H1 (cell line): ENCODE data around the gene HECTD3. TPM values are rescaled to one million over a fixed set of nuclear protein-coding genes. Genes with fewer than 3 reads are reported as not detected.

ENCODE experiments used
- BRCA1 ChIP-seq: IDR thresholded peaks from 2 replicates; pipeline ENCODE4 v1.6.1; 2012; ENCODE audit warnings: low read depth, low read length, improper control_type of control experiment
- CHD1 ChIP-seq: IDR thresholded peaks from 2 replicates; pipeline ENCODE4 v1.6.1; 2012; ENCODE audit warnings: low read depth, low read length, improper control_type of control experiment
- CHD2 ChIP-seq: IDR thresholded peaks from 2 replicates; pipeline ENCODE4 v1.6.1; 2012; ENCODE audit warnings: low read length, improper control_type of control experiment
- JUN ChIP-seq: IDR thresholded peaks from 2 replicates; pipeline ENCODE4 v1.6.1; 2011; ENCODE audit warnings: low read depth, mild to moderate bottlenecking, improper control_type of control experiment, low read length
- NRF1 ChIP-seq: IDR thresholded peaks from 2 replicates; pipeline ENCODE4 v1.6.1; 2011; ENCODE audit warnings: mild to moderate bottlenecking, low read depth, low read length, improper control_type of control experiment
- PHF8 ChIP-seq: fragments of 200-600 bp; sonication (generic); conservative IDR thresholded peaks from 2 replicates; pipeline ENCODE4 v1.7.1; 2012; ENCODE audit warnings: low read depth, mild to moderate bottlenecking, inconsistent platforms, low read length, moderate library complexity
- RBBP5 ChIP-seq: IDR thresholded peaks from 2 replicates; pipeline ENCODE4 v1.7.1; 2012; ENCODE audit warnings: low read depth, mild to moderate bottlenecking, inconsistent platforms, low read length, moderate library complexity, borderline replicate concordance
- polyA plus RNA-seq, 7 experiments: library from polyadenylated mRNA; depleted of rRNA in 3 of 7; stranded (reverse) in 5 of 7; unstranded in 2 of 7; fragments of >200 nt in 5 of 7; fragments of 200-250 nt in 2 of 7; gene quantifications; 1 replicate in 5 of 7; 2 replicates in 1 of 7; 4 replicates in 1 of 7; pipeline versions ENCODE4 v1.2.1 to v1.2.3, GENCODE V29; 2011 to 2013; ENCODE audit warnings: missing spikeins in 2 of 7, mixed read lengths in 2 of 7
- total RNA-seq: library from RNA; stranded (reverse); fragmentation: NEBNext Ultra II Directional; extraction: Animal tissue kit (Norgen Biotek cat#: 25700); gene quantifications from 2 replicates; pipeline ENCODE4 v1.2.1, GENCODE V29; 2021
- TF ChIP-seq, protein P1 (sequence below): fragments of 300-600 bp; sonication (generic); IDR thresholded peaks from 2 replicates; pipeline ENCODE4 v1.7.1; 2012; ENCODE audit warnings: low read length, moderate library complexity, mild to moderate bottlenecking, inconsistent platforms; ENCODE audit not compliant: insufficient replicate concordance

Gene HECTD3
- total and polyA plus RNA-seq, 2 of the 8 experiments (the other 6 are each of a cell fraction or from before 2014, with no cell fraction given) = 32.9 to 52.7 TPM

DNA sequence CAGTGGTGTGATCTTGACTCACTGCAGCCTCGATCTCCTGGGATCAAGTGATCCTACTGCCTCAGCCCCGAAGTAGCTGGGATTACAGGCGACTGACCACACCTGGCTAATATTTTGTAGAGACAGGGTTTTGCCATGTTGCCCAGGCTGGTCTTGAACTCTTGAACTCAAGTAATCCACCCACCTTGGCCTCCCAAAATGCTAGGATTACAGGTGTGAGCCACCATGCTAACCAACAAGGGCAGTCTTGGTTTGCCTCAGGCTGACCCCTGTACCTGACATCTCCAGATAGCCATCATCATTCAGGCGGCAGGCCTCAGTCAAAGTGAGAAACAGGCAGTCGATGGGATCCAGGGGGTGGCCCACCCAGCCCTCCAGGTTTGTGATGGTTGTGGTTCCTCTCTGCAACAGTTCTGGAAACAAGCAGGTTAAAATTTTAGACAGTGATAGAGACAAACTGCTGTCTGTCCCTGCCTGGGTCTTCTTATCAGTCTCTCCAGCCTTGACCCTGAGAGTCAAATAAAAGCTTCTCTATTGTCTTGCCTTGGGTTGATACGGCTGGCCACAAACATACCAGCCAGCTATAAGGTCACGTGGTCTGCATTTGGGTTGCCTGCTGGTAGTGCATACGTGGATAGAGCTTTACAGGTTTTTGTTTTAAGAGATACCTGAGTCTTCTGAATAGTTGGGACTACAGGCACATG is 27.7 kb upstream of the HECTD3 start (continued):
- TF ChIP-seq, protein P1, sequence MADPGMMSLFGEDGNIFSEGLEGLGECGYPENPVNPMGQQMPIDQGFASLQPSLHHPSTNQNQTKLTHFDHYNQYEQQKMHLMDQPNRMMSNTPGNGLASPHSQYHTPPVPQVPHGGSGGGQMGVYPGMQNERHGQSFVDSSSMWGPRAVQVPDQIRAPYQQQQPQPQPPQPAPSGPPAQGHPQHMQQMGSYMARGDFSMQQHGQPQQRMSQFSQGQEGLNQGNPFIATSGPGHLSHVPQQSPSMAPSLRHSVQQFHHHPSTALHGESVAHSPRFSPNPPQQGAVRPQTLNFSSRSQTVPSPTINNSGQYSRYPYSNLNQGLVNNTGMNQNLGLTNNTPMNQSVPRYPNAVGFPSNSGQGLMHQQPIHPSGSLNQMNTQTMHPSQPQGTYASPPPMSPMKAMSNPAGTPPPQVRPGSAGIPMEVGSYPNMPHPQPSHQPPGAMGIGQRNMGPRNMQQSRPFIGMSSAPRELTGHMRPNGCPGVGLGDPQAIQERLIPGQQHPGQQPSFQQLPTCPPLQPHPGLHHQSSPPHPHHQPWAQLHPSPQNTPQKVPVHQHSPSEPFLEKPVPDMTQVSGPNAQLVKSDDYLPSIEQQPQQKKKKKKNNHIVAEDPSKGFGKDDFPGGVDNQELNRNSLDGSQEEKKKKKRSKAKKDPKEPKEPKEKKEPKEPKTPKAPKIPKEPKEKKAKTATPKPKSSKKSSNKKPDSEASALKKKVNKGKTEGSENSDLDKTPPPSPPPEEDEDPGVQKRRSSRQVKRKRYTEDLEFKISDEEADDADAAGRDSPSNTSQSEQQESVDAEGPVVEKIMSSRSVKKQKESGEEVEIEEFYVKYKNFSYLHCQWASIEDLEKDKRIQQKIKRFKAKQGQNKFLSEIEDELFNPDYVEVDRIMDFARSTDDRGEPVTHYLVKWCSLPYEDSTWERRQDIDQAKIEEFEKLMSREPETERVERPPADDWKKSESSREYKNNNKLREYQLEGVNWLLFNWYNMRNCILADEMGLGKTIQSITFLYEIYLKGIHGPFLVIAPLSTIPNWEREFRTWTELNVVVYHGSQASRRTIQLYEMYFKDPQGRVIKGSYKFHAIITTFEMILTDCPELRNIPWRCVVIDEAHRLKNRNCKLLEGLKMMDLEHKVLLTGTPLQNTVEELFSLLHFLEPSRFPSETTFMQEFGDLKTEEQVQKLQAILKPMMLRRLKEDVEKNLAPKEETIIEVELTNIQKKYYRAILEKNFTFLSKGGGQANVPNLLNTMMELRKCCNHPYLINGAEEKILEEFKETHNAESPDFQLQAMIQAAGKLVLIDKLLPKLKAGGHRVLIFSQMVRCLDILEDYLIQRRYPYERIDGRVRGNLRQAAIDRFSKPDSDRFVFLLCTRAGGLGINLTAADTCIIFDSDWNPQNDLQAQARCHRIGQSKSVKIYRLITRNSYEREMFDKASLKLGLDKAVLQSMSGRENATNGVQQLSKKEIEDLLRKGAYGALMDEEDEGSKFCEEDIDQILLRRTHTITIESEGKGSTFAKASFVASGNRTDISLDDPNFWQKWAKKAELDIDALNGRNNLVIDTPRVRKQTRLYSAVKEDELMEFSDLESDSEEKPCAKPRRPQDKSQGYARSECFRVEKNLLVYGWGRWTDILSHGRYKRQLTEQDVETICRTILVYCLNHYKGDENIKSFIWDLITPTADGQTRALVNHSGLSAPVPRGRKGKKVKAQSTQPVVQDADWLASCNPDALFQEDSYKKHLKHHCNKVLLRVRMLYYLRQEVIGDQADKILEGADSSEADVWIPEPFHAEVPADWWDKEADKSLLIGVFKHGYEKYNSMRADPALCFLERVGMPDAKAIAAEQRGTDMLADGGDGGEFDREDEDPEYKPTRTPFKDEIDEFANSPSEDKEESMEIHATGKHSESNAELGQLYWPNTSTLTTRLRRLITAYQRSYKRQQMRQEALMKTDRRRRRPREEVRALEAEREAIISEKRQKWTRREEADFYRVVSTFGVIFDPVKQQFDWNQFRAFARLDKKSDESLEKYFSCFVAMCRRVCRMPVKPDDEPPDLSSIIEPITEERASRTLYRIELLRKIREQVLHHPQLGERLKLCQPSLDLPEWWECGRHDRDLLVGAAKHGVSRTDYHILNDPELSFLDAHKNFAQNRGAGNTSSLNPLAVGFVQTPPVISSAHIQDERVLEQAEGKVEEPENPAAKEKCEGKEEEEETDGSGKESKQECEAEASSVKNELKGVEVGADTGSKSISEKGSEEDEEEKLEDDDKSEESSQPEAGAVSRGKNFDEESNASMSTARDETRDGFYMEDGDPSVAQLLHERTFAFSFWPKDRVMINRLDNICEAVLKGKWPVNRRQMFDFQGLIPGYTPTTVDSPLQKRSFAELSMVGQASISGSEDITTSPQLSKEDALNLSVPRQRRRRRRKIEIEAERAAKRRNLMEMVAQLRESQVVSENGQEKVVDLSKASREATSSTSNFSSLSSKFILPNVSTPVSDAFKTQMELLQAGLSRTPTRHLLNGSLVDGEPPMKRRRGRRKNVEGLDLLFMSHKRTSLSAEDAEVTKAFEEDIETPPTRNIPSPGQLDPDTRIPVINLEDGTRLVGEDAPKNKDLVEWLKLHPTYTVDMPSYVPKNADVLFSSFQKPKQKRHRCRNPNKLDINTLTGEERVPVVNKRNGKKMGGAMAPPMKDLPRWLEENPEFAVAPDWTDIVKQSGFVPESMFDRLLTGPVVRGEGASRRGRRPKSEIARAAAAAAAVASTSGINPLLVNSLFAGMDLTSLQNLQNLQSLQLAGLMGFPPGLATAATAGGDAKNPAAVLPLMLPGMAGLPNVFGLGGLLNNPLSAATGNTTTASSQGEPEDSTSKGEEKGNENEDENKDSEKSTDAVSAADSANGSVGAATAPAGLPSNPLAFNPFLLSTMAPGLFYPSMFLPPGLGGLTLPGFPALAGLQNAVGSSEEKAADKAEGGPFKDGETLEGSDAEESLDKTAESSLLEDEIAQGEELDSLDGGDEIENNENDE = no peak
- no peak for TF ChIP-seq BRCA1
- TF ChIP-seq JUN = no peak
- no peak for TF ChIP-seq PHF8
- no peak for TF ChIP-seq CHD2
- TF ChIP-seq CHD1 = no peak
- TF ChIP-seq NRF1 = no peak
- TF ChIP-seq RBBP5 = no peak
- TF ChIP-seq, all 59 proteins: peak for 0
